IMR-90 (cell line): ENCODE results near the gene CASZ1. TPM values are rescaled to one million over a fixed set of nuclear protein-coding genes. Genes with fewer than 3 reads are reported as not detected.

Source experiments
- ATAC-seq: fragments of 200-7000 bp; cut with Tn5 transposase; 2 replicates; pipeline ENCODE4 v1.9.1; 2020; ENCODE audit warnings: low read depth, mild to moderate bottlenecking, moderate library complexity
- BruUV-seq: library from RNA; stranded (reverse); fragments of 400-500 nt; replicated peaks from 2 replicates; lab custom pipeline; 2021; lab: Mats Ljungman, UMichigan
- CTCF ChIA-PET: fragments of 300-600 bp; formaldehyde crosslinking; extraction: SDS; loops from one replicate; lab custom pipeline; 2021; ENCODE audit warnings: antibody characterized with exemption; lab: Yijun Ruan, JAX
- POLR2A ChIA-PET: fragments of 300-600 bp; sonication (Branson Sonifier 250); formaldehyde crosslinking; loops from one replicate; lab custom pipeline; 2022; ENCODE audit warnings: antibody characterized with exemption; ENCODE audit not compliant: unreplicated experiment; lab: Charles Lee
- DNase-seq: peaks from one replicate; pipeline ENCODE4 v3.0.0; 2013
- H2AFZ ChIP-seq: replicated peaks from 2 replicates; pipeline ENCODE3; 2013; ENCODE audit warnings: low read length, mild to moderate bottlenecking; ENCODE audit not compliant: poor library complexity
- H2AK5ac ChIP-seq: 2 replicates; pipeline ENCODE4 v1.6.1; 2013; ENCODE audit warnings: low read depth, low read length, inconsistent platforms
- H2AK9ac ChIP-seq: replicated peaks from 2 replicates; pipeline ENCODE3; 2013; ENCODE audit warnings: mild to moderate bottlenecking, low read depth, low read length, moderate library complexity; ENCODE audit not compliant: poor library complexity
- H2BK120ac ChIP-seq: 2 replicates; pipeline ENCODE4 v1.6.1; 2013; ENCODE audit warnings: low read depth, low read length, inconsistent platforms
- H2BK15ac ChIP-seq: 3 replicates; pipeline ENCODE4 v1.6.1; 2013; ENCODE audit warnings: low read depth, low read length, inconsistent platforms
- H2BK20ac ChIP-seq: 2 replicates; pipeline ENCODE4 v1.6.1; 2013; ENCODE audit warnings: low read depth, mild to moderate bottlenecking, inconsistent platforms, low read length, moderate library complexity
- H2BK5ac ChIP-seq: 2 replicates; pipeline ENCODE4 v1.6.1; 2013; ENCODE audit warnings: mild to moderate bottlenecking, low read depth, low read length, inconsistent platforms; ENCODE audit not compliant: poor library complexity, severe bottlenecking
- H3K14ac ChIP-seq: replicated peaks from 2 replicates; pipeline ENCODE4 v1.6.1; 2013; ENCODE audit warnings: low read depth, low read length, inconsistent platforms
- H3K18ac ChIP-seq: 2 replicates; pipeline ENCODE4 v1.6.1; 2013; ENCODE audit warnings: low read depth, low read length, control low read depth
- H3K23ac ChIP-seq: 2 replicates; pipeline ENCODE4 v1.6.1; 2013; ENCODE audit warnings: low read depth, low read length, inconsistent platforms
- H3K27ac ChIP-seq: 2 replicates; pipeline ENCODE4 v1.5.1; 2013; ENCODE audit warnings: mild to moderate bottlenecking, control low read depth, low read length; ENCODE audit not compliant: insufficient read depth
- H3K27me3 ChIP-seq: 2 replicates; pipeline ENCODE4 v1.6.1; 2013; ENCODE audit warnings: low read length; ENCODE audit not compliant: control insufficient read depth, insufficient read depth
- H3K36me3 ChIP-seq: 2 replicates; pipeline ENCODE4 v1.6.1; 2013; ENCODE audit warnings: low read length, mixed read lengths; ENCODE audit not compliant: control insufficient read depth, insufficient read depth
- H3K4ac ChIP-seq: 2 replicates; pipeline ENCODE4 v1.6.1; 2013; ENCODE audit warnings: low read depth, low read length, inconsistent platforms
- H3K4me1 ChIP-seq: 2 replicates; pipeline ENCODE4 v1.6.1; 2013; ENCODE audit warnings: low read length, mixed read lengths; ENCODE audit not compliant: control insufficient read depth, insufficient read depth
- H3K4me2 ChIP-seq: 2 replicates; pipeline ENCODE4 v1.6.1; 2013; ENCODE audit warnings: low read depth, mild to moderate bottlenecking, control low read depth, low read length, moderate library complexity
- H3K4me3 ChIP-seq: 2 replicates; pipeline ENCODE4 v1.5.1; 2013; ENCODE audit warnings: low read depth, mild to moderate bottlenecking, control low read depth, low read length, moderate library complexity; ENCODE audit not compliant: insufficient read depth
- H3K56ac ChIP-seq: 2 replicates; pipeline ENCODE4 v1.6.1; 2013; ENCODE audit warnings: low read length, inconsistent platforms; ENCODE audit not compliant: insufficient read depth; ENCODE audit errors: extremely low read depth
- H3K79me1 ChIP-seq, 2 experiments: 2 replicates each; pipeline ENCODE4 v1.6.1; 2013; ENCODE audit warnings: low read length in 2 of 2, inconsistent platforms in 1 of 2, low read depth in 1 of 2
- H3K9ac ChIP-seq: 2 replicates; pipeline ENCODE4 v1.6.1; 2013; ENCODE audit warnings: low read depth, low read length, control low read depth
- H3K9me1 ChIP-seq: 2 replicates; pipeline ENCODE4 v1.6.1; 2013; ENCODE audit warnings: low read length, inconsistent platforms; ENCODE audit not compliant: insufficient read depth
- H3K9me3 ChIP-seq: 2 replicates; pipeline ENCODE4 v1.6.1; 2013; ENCODE audit warnings: low read length; ENCODE audit not compliant: control insufficient read depth, insufficient read depth
- H4K20me1 ChIP-seq: 2 replicates; pipeline ENCODE4 v1.6.1; 2013; ENCODE audit warnings: low read length, inconsistent platforms; ENCODE audit not compliant: insufficient read depth
- H4K5ac ChIP-seq: 2 replicates; pipeline ENCODE4 v1.6.1; 2013; ENCODE audit warnings: mild to moderate bottlenecking, low read depth, low read length, control low read depth
- H4K8ac ChIP-seq, 2 experiments: 2 replicates each; pipeline ENCODE4 v1.6.1; 2013; ENCODE audit warnings: low read depth in 2 of 2, low read length in 2 of 2, control low read depth in 1 of 2, inconsistent platforms in 1 of 2
- H4K91ac ChIP-seq: 2 replicates; pipeline ENCODE4 v1.6.1; 2013; ENCODE audit warnings: low read depth, low read length, inconsistent platforms; ENCODE audit not compliant: insufficient read depth
- BHLHE40 ChIP-seq: fragments of 150-350 bp; IDR thresholded peaks from 2 replicates; pipeline ENCODE4 v1.6.1; 2016; ENCODE audit warnings: mild to moderate bottlenecking, low read depth, low read length
- CHD1 ChIP-seq: IDR thresholded peaks from 2 replicates; pipeline ENCODE4 v1.6.1; 2012; ENCODE audit warnings: low read depth, low read length, improper control_type of control experiment
- CTCF ChIP-seq: conservative IDR thresholded peaks from 2 replicates; pipeline ENCODE4 v1.5.1; 2012; ENCODE audit warnings: mild to moderate bottlenecking, low read depth, low read length, improper control_type of control experiment
- ELK1 ChIP-seq: fragments of 150-350 bp; IDR thresholded peaks from 2 replicates; pipeline ENCODE4 v1.6.1; 2016; ENCODE audit warnings: low read depth, mild to moderate bottlenecking, low read length, moderate library complexity, borderline replicate concordance
- MAZ ChIP-seq: IDR thresholded peaks from 2 replicates; pipeline ENCODE4 v1.6.1; 2012; ENCODE audit warnings: low read depth, mild to moderate bottlenecking, low read length, improper control_type of control experiment, moderate library complexity, borderline replicate concordance
- MXI1 ChIP-seq: IDR thresholded peaks from 2 replicates; pipeline ENCODE4 v1.6.1; 2012; ENCODE audit warnings: low read depth, mild to moderate bottlenecking, low read length, moderate library complexity, borderline replicate concordance
- NFE2L2 ChIP-seq: fragments of 150-350 bp; IDR thresholded peaks from 2 replicates; pipeline ENCODE4 v1.6.1; 2016; ENCODE audit warnings: low read depth, mild to moderate bottlenecking, low read length
- POLR2A ChIP-seq: IDR thresholded peaks from 2 replicates; pipeline ENCODE4 v1.6.1; 2012; ENCODE audit warnings: mild to moderate bottlenecking, low read depth, low read length
- RAD21 ChIP-seq: IDR thresholded peaks from 2 replicates; pipeline ENCODE4 v1.6.1; 2012; ENCODE audit warnings: low read length, improper control_type of control experiment
- RFX5 ChIP-seq: IDR thresholded peaks from 2 replicates; pipeline ENCODE4 v1.8.0; 2012; ENCODE audit warnings: low read depth, mild to moderate bottlenecking, low read length, moderate library complexity
- SMC3 ChIP-seq: fragments of 150-350 bp; IDR thresholded peaks from 2 replicates; pipeline ENCODE4 v1.6.1; 2016; ENCODE audit warnings: low read depth, mild to moderate bottlenecking, antibody characterized with exemption, low read length, moderate library complexity
- WGBS, 2 experiments: methylation state at CpG; one replicate each; pipeline versions ENCODE4 v1.1.5 to v1.1.7; 2013; ENCODE audit warnings: missing lambda C conversion rate in 2 of 2; ENCODE audit not compliant: insufficient read length in 1 of 2; ENCODE audit errors: extremely low coverage in 2 of 2; 5-methylcytosine and 5-hydroxymethylcytosine counted together
- dilution Hi-C: fragments of 300-500 bp; cut with HindIII; formaldehyde crosslinking; loops from one replicate; pipeline ENCODE4 v1.14.3; 2018; ENCODE audit warnings: low sequenced_read_pairs; ENCODE audit not compliant: unreplicated experiment
- in situ Hi-C: fragments of 300-500 bp; cut with MboI; formaldehyde crosslinking; loops from 3 replicates; pipeline ENCODE4 v1.14.3; 2019; ENCODE audit warnings: low sequenced_read_pairs, inconsistent platforms, mixed read lengths
- intact Hi-C: fragments of 100-400 bp; cut with micrococcal nuclease; formaldehyde crosslinking; loops from 2 replicates; pipeline ENCODE4 v1.10.0; 2022
- polyA plus RNA-seq, 3 experiments: library from polyadenylated mRNA; depleted of rRNA; stranded (reverse); fragments of >200 nt; gene quantifications; 2 replicates each; pipeline ENCODE4 v1.2.3, GENCODE V29; 2012; ENCODE audit warnings: low replicate concordance in 1 of 3
- total RNA-seq: library from RNA; depleted of rRNA; stranded (reverse); fragments of >200 nt; gene quantifications from 2 replicates; pipeline ENCODE4 v1.2.3, GENCODE V29; 2012

Gene CASZ1
- total and polyA plus RNA-seq, 2 of the 4 experiments (the other 2 are of a cell fraction), result 0.18 to 0.24 TPM

- H2AK5ac ChIP-seq, result no peak overlapping the region
- no peak overlapping the region for H4K91ac ChIP-seq
- no peak overlapping the region for H4K8ac ChIP-seq
- TF ChIP-seq RFX5 (no peak), MXI1 (no peak), RAD21 (no peak), ELK1 (no peak), SMC3 (no peak), POLR2A (no peak), MAZ (no peak), CHD1 (no peak), NFE2L2 (no peak), CTCF (no peak), BHLHE40 (no peak)
- no peak overlapping the region for H2BK15ac ChIP-seq
- H2BK5ac ChIP-seq, result no peak overlapping the region
- H3K4ac ChIP-seq, result no peak overlapping the region
- dilution Hi-C loops (no loop called here), intact Hi-C loops (no loop called here), in situ Hi-C loops (no loop called here)
- CTCF ChIA-PET, result no interaction called here
- no peak overlapping the region for H3K27ac ChIP-seq
- BruUV-seq, result no TSS peak
- H3K9me1 ChIP-seq, result no peaks in the 10 kb centered on the region
- no peak overlapping the region for H2AFZ ChIP-seq
- H2BK20ac ChIP-seq, result no peak overlapping the region
- no peaks in the 10 kb centered on the region for H3K36me3 ChIP-seq
- H4K5ac ChIP-seq, result no peak overlapping the region
- H2AK9ac ChIP-seq, result no peak overlapping the region
- no peak overlapping the region for H3K23ac ChIP-seq
- no peaks in the 10 kb centered on the region for H3K79me1 ChIP-seq
- DNase-seq, result no peak
- H3K18ac ChIP-seq, result no peak overlapping the region
- no peaks in the 10 kb centered on the region for H3K9me3 ChIP-seq
- no peak overlapping the region for H3K4me3 ChIP-seq
- POLR2A ChIA-PET, result no interaction called here
- WGBS, 2 experiments, result 98 to 100% methylated on average over 1 to 8 of the region's 8 CpGs
- no peak overlapping the region for H3K9ac ChIP-seq
- peaks cover 2% of the 10 kb centered on the region; the same call in 1 of the 2 replicates for H3K4me1 ChIP-seq
- no peak overlapping the region for H3K56ac ChIP-seq
- H3K27me3 ChIP-seq, result peaks cover 7% of the 10 kb centered on the region; the same call in 1 of the 2 replicates
- ATAC-seq, result no peak
- H2BK120ac ChIP-seq, result no peak overlapping the region
- no peak overlapping the region for H3K14ac ChIP-seq
- H3K4me2 ChIP-seq, result no peak overlapping the region
- H4K20me1 ChIP-seq, result no peaks in the 10 kb centered on the region
These were observed 134.3 kb downstream of the CASZ1 start for GRCh38 chr1:10662090-10662688.
